ENCODE measurements around the gene ZDHHC6.
"Not testable (repeated sequence)": the region's sequence is repeated elsewhere in the genome, so short reads cannot be mapped to it uniquely, and the experiment has no call there.

Gene ZDHHC6

GRCh38 chr10:112394475-112394875 lies 52.2 kb downstream of the ZDHHC6 start:
- FAIRE-seq (no peak), DNase-seq (ENCODE audit: extremely low spot score, insufficient read length, low read depth) (no peak)

DNA sequence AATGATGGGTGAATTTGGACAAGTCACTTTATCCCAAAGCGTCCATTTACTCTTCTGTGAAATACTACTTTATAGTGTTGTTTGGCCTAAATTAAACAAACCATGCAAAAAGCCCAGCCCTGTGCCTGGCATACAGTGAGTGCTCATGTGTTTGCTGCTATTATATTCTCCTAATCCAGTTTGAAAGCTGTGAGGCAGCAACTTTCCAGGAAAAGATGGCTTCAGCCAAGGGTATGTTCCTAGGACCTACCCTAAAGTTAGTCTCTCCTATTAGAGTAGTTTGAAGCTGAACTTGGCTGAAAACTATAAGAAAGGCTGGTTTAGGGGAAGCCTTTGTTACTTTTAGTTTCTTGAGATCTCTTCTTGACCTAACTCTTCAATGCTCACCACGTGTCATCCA lies 52.9 kb downstream of the ZDHHC6 start:
- DNase-seq (ENCODE audit: extremely low spot score, insufficient read length, low read depth) (no peak), FAIRE-seq (no peak)

GRCh38 chr10:112393341-112393740 lies 53.4 kb downstream of the ZDHHC6 start:
- FAIRE-seq (no peak), DNase-seq (ENCODE audit: extremely low spot score, insufficient read length, low read depth) (no peak)

DNA sequence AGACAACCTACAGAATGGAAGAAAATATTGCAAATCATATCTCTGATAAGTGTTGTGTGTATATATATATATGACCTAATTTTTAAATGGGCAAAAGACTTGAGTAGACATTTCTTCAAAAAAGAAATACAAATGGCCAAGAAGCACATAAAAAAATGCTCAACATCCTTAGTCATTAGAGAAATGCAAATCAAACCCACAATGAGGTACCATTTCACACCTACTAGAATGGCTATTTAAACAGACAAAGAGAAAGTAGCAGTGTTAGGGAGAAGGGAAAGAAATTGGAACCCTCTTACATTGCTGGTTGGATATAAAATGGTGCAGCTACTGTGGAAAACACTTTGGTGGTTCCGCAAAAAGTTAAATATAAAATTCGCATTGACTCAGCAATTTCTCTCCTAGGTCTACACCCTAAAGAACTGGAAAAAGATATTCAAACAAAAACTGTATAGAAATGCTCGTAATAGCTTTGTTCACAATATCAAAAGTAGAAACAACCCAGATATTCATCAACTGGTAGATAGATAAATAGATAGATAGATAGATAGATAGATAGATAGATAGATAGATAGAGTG lies 56.5 kb downstream of the ZDHHC6 start:
- FAIRE-seq (peak; percentile 64), DNase-seq (ENCODE audit: extremely low spot score, insufficient read length, low read depth) (no peak)

- DNase-seq (ENCODE audit: extremely low spot score, insufficient read length, low read depth) (no peak), FAIRE-seq (peak; percentile 91)
These were observed 57.4 kb downstream of the ZDHHC6 start for GRCh38 chr10:112389271-112389822.

DNA sequence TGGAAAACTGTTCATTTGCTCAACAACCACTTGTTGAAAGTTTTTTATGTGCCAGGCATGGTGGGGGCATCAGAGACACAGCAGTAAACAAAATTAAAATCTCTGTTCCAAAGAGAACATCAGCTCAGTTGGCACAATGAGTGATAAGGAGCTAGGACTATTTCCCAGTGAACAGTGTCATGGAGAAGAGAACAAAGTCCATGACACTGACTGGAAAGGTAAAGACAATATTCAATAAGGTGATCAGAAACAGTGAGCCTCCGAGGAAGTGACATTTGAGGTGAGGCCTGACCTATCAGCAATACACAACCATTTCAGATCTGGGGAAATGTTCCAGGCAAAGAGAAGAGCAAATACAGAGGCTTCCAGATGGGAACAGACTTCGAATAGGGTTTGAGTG lies 58.2 kb downstream of the ZDHHC6 start:
- FAIRE-seq (no peak), DNase-seq (ENCODE audit: extremely low spot score, insufficient read length, low read depth) (no peak)

- FAIRE-seq, result not testable (repeated sequence)
These were observed 58.7 kb downstream of the ZDHHC6 start for GRCh38 chr10:112388056-112388455.

DNA sequence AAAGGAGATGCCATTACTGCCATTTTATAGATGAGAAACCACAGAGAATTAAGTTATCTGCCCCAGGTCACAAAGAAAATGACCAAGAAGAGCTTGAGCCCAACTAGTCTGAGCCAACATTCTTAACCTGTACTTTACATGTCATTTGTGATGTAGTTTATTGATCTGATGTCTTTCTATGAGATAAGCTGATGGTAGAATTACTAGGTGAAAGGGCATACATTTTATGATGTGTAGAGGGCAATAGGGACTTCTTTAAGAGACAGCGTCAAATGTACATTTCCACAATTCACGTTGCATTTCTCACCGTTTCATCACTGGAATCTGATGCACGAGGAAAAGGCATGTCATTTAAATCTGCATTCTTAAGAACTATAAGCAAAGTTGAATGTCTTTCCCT lies 61.5 kb downstream of the ZDHHC6 start:
- no peak for FAIRE-seq
- no peak for DNase-seq (ENCODE audit: extremely low spot score, insufficient read length, low read depth)

More at GRCh38 chr10:112388056-112388455, 58.7 kb downstream of the ZDHHC6 start:
- not testable (repeated sequence) for DNase-seq (ENCODE audit: extremely low spot score, insufficient read length, low read depth)

GRCh38 chr10:112384141-112384540 lies 62.6 kb downstream of the ZDHHC6 start:
- FAIRE-seq (no peak), DNase-seq (ENCODE audit: extremely low spot score, insufficient read length, low read depth) (no peak)

GRCh38 chr10:112383325-112383724 lies 63.4 kb downstream of the ZDHHC6 start:
- DNase-seq (ENCODE audit: extremely low spot score, insufficient read length, low read depth) (no peak), FAIRE-seq (no peak)

- DNase-seq (ENCODE audit: extremely low spot score, insufficient read length, low read depth) (no peak), FAIRE-seq (no peak)
These were observed 64.0 kb downstream of the ZDHHC6 start for GRCh38 chr10:112382515-112383235.
